Measurements from ENCODE around the gene CFAP46.

DNA sequence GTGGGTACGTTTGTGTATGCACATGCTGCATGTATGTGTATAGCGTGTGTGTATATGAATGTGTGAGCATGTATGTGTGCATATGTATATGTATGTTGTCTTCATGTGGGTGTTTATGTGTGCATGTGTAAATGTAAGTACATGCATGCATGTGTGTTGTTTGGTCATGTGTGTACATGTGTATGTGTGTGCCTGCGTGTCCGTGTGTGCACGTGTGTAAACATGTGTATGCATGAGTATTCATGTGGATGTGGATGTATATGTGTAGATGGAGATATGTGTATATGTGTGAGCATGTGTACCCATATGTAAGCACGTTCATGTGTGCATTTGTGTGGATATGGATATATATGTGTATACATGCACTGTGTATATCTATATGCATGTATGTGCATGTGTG, 5.5 kb upstream of the CFAP46 start:
- TF ChIP-seq, protein P1, sequence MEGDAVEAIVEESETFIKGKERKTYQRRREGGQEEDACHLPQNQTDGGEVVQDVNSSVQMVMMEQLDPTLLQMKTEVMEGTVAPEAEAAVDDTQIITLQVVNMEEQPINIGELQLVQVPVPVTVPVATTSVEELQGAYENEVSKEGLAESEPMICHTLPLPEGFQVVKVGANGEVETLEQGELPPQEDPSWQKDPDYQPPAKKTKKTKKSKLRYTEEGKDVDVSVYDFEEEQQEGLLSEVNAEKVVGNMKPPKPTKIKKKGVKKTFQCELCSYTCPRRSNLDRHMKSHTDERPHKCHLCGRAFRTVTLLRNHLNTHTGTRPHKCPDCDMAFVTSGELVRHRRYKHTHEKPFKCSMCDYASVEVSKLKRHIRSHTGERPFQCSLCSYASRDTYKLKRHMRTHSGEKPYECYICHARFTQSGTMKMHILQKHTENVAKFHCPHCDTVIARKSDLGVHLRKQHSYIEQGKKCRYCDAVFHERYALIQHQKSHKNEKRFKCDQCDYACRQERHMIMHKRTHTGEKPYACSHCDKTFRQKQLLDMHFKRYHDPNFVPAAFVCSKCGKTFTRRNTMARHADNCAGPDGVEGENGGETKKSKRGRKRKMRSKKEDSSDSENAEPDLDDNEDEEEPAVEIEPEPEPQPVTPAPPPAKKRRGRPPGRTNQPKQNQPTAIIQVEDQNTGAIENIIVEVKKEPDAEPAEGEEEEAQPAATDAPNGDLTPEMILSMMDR (IDR thresholded peaks at IDR 0.05), result no peak
- TF ChIP-seq POLR2AphosphoS5 (IDR thresholded peaks at IDR 0.05; ENCODE audit: low read depth, low read length), result no peak
- TF ChIP-seq, protein P2, sequence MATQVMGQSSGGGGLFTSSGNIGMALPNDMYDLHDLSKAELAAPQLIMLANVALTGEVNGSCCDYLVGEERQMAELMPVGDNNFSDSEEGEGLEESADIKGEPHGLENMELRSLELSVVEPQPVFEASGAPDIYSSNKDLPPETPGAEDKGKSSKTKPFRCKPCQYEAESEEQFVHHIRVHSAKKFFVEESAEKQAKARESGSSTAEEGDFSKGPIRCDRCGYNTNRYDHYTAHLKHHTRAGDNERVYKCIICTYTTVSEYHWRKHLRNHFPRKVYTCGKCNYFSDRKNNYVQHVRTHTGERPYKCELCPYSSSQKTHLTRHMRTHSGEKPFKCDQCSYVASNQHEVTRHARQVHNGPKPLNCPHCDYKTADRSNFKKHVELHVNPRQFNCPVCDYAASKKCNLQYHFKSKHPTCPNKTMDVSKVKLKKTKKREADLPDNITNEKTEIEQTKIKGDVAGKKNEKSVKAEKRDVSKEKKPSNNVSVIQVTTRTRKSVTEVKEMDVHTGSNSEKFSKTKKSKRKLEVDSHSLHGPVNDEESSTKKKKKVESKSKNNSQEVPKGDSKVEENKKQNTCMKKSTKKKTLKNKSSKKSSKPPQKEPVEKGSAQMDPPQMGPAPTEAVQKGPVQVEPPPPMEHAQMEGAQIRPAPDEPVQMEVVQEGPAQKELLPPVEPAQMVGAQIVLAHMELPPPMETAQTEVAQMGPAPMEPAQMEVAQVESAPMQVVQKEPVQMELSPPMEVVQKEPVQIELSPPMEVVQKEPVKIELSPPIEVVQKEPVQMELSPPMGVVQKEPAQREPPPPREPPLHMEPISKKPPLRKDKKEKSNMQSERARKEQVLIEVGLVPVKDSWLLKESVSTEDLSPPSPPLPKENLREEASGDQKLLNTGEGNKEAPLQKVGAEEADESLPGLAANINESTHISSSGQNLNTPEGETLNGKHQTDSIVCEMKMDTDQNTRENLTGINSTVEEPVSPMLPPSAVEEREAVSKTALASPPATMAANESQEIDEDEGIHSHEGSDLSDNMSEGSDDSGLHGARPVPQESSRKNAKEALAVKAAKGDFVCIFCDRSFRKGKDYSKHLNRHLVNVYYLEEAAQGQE (IDR thresholded peaks at IDR 0.05; ENCODE audit: insufficient read depth in 1 of 2, low read depth in 2 of 2, low read length in 1 of 2), result no peak

All from Panc1 (cell line).